ENCODE data around the gene PTGES3.

DNA sequence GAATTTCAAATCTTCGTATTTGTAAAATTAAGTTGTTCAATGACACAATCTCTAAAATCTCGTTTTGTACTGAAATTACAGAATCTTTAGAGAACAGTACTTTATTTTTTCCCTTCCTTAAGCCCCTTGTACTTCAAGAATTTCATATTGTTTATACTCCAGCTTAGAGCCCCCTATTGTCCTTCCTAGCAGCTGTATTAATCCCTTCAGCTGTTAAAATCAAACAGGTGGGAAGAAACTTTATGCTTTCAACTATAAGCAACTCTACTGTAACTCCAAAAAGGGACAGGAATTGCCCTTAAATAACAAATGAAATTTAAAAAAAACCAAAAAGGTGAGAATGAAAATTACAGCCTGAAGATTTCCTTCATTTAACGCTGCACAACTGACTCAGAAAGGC lies 35.3 kb upstream of the PTGES3 start:
- TF ChIP-seq, protein P1, sequence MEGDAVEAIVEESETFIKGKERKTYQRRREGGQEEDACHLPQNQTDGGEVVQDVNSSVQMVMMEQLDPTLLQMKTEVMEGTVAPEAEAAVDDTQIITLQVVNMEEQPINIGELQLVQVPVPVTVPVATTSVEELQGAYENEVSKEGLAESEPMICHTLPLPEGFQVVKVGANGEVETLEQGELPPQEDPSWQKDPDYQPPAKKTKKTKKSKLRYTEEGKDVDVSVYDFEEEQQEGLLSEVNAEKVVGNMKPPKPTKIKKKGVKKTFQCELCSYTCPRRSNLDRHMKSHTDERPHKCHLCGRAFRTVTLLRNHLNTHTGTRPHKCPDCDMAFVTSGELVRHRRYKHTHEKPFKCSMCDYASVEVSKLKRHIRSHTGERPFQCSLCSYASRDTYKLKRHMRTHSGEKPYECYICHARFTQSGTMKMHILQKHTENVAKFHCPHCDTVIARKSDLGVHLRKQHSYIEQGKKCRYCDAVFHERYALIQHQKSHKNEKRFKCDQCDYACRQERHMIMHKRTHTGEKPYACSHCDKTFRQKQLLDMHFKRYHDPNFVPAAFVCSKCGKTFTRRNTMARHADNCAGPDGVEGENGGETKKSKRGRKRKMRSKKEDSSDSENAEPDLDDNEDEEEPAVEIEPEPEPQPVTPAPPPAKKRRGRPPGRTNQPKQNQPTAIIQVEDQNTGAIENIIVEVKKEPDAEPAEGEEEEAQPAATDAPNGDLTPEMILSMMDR (IDR thresholded peaks at IDR 0.05 in 8 of 11, conservative IDR thresholded peaks at IDR 0.05 in 3 of 11) = no peak
- TF ChIP-seq POLR2A (IDR thresholded peaks at IDR 0.05) = no peak
